ENCODE data around the gene GRK7.
"Not testable (repeated sequence)": the region's sequence is repeated elsewhere in the genome, so short reads cannot be mapped to it uniquely, and the experiment has no call there.

The GRK7 gene

GRCh38 chr3:141795741-141796080 lies 32.5 kb downstream of the GRK7 start:
- DNase-seq (ENCODE audit: low read depth, low spot score): no peak

GRCh38 chr3:141796081-141796888 lies 33.1 kb downstream of the GRK7 start:
- peak; percentile 60 for DNase-seq (ENCODE audit: low read depth, low spot score)

- DNase-seq (ENCODE audit: low read depth, low spot score): peak; percentile 7
Observed at GRCh38 chr3:141796889-141797781, 33.9 kb downstream of the GRK7 start.

- DNase-seq (ENCODE audit: low read depth, low spot score): no peak
Observed at GRCh38 chr3:141797819-141798447, 34.7 kb downstream of the GRK7 start.

- DNase-seq (ENCODE audit: low read depth, low spot score): no peak
Observed at GRCh38 chr3:141798448-141798845, 35.2 kb downstream of the GRK7 start.

- no peak for DNase-seq (ENCODE audit: low read depth, low spot score)
Observed at GRCh38 chr3:141802316-141803077, 39.3 kb downstream of the GRK7 start.

GRCh38 chr3:141803538-141803937 lies 40.3 kb downstream of the GRK7 start:
- DNase-seq (ENCODE audit: low read depth, low spot score): not testable (repeated sequence)

GRCh38 chr3:141804447-141804777 lies 41.2 kb downstream of the GRK7 start:
- no peak for DNase-seq (ENCODE audit: low read depth, low spot score)

GRCh38 chr3:141804778-141805639 lies 41.8 kb downstream of the GRK7 start:
- DNase-seq (ENCODE audit: low read depth, low spot score): no peak

GRCh38 chr3:141807277-141808033 lies 44.2 kb downstream of the GRK7 start:
- no peak for DNase-seq (ENCODE audit: low read depth, low spot score)

GRCh38 chr3:141808586-141808985 lies 45.4 kb downstream of the GRK7 start:
- DNase-seq (ENCODE audit: low read depth, low spot score): no peak

- DNase-seq (ENCODE audit: low read depth, low spot score): no peak
Observed at GRCh38 chr3:141810161-141810560, 47.0 kb downstream of the GRK7 start.

GRCh38 chr3:141811348-141811747 lies 48.1 kb downstream of the GRK7 start:
- no peak for DNase-seq (ENCODE audit: low read depth, low spot score)

- no peak for DNase-seq (ENCODE audit: low read depth, low spot score)
Observed at GRCh38 chr3:141812084-141812483, 48.9 kb downstream of the GRK7 start.

- no peak for DNase-seq (ENCODE audit: low read depth, low spot score)
Observed at GRCh38 chr3:141812586-141812985, 49.4 kb downstream of the GRK7 start.
